Central memory CD4-positive, alpha-beta T cell (primary cell): Measurements from ENCODE around the gene WBP4.
A peak's percentile ranks its signal among the peaks of the same experiment; 100 is the strongest.

Experiments
- DNase-seq: peaks from one replicate; pipeline ENCODE4 v3.0.0; 2022

Gene WBP4

DNA sequence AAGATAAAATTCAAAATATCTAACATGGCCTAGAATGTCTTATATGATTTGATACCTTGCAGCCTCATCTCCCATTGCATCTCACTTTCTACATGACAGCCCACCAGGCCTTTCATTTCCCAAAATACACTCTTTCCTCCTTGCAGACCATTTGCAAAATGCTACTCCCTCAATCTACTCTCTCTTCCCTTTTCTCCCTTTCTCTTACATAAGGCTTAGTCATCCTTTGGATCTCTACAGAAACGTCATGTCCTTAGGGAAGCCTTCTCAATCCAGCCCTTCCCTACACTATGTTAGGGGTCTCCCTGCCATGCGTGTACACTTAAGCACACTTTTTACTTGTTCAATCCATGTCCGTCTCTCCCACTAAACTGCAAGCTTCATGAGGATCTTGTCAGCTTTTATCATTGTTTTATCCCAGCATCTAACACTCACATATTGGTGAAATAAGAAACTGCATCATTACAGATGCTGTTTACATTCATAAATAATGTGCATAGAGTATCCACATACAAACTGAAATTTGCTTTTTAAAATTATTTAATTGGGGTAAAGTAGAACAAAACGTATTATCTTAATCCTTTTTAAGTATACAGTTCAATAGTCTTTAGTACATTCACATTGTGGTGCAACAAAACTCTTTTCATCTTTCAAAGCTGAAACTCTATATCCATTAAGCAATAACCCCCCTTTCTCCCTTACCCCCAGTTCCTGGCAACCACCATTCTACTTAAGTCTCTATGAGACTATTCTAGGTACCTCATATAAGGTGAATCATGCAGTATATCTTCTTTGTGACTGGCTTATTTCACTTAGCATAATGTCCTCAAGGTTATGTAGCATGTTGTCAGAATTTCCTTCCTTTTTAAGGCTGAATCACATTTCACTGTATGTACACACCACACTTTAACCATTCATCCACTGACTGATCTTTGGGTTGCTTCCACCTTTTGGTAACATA lies 11.5 kb upstream of the WBP4 start:
- DNase-seq, result no peak

DNA sequence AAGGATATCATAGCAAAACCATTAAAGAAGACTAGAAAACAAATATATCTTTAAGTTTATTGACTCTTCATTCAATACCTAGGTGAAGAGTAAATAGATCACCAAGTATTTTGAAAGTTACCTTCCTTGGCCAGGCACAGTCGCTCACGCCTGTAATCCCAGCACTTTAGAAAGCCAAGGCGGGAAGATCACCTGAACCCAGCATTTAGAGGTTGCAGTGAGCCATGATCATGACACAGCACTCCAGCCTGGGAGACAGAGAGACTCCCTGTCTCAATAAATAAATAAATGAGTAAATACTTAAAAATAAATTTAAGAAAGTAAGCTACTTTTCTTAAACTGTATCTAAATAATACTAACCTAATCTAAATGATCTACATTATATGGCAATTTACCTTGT lies 8.9 kb upstream of the WBP4 start:
- no peak for DNase-seq

DNA sequence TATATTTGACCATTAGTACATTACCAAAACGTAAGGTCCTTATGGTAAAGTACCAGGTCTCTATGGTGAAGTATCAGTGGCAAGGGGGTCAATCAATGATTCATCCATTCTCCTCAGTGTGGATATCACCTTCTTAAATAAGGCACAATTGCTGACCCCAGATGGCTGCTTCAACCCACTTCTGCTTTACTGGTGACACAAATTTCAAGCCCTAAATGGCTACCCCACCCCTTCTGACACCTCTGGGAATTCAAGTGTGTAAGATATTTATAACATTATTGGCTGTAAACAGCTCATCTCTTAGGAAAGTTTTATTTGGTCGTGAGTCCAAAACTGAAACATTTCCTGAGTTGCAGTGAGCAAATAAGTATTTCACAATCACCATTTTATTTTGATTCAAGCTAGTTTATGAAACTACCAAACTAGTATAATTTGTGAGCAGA lies 7.9 kb upstream of the WBP4 start:
- no peak for DNase-seq

DNA sequence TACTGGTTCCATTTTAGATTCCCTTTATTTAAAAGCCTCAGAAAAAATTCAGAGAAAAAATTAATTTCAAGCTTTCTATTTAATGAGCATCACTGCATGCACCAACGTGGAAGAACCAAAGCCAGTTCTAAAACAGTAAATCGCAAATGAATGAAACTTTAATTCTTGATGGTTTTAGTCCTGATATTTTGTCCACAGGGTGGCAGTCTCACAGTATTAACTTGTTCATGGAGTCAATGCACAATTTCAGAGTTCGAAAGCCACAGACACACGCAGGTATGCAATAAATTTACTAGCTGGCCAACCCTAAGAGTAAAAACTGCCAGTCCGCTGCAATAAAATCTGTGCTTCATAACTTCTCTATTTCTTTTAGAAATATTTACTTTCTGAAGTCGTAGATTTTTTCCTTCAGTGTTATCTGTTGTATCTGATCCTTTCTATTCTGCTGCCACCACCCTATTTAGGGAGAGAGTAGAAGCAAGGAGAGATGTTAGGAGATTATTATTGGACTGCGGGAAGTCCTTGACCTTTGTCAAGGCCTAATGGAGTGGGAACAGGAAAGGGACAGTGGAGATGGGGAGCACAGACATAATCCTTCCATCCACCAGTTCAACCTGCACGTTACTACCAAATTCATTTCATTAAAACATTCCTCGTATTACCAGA lies 7.0 kb upstream of the WBP4 start:
- peak; percentile 48 for DNase-seq

DNA sequence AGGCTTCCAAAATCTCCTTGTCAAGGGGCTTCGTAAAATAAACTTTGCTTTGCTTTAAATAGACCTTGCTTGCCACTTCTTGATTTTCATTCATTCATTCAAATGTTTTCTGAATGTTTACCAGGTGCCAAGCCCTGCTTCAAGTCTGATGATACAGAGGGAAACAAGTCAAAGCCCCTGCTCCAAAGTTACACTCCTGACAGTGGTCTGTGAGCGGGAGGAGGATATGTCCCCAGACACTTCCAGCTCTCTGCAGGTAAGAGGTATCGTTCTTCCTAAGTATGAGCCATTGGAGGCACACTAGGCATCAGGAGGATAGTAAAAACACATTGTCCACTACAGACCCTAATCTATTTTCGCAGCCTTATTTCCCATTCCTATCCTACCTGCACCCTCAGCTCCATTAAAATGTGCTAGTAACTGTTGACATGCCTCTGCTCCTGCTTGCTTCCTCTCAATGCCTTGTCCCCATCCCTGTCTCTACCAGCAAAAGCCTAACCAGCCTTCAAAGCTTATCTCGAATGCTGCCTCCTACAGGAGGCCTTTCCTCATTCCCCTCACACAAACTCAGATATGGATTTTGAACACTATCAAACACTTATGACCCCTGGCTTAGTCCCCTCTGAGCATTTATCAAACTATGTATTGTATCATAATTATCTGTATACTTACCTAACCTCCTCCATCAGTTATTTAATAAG lies 6.2 kb upstream of the WBP4 start:
- no peak for DNase-seq

DNA sequence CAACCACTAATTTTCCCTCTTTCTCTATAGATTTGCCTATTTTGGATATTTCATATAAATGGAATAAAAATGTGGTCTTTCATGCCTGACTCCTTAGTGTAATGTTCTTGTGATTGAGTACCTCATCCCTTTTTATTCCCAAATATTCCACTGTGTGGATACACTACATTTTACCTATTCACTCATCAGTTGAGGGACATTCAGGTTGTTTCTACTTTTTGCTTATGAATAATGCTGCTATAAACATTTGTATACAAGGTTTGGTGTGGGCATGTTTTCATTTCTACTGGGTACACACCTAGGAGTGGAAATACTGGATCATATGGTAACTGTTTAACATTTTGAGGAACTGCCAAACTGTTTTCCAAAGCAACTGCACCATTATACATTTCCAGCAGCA lies 5.1 kb upstream of the WBP4 start:
- DNase-seq, result no peak

DNA sequence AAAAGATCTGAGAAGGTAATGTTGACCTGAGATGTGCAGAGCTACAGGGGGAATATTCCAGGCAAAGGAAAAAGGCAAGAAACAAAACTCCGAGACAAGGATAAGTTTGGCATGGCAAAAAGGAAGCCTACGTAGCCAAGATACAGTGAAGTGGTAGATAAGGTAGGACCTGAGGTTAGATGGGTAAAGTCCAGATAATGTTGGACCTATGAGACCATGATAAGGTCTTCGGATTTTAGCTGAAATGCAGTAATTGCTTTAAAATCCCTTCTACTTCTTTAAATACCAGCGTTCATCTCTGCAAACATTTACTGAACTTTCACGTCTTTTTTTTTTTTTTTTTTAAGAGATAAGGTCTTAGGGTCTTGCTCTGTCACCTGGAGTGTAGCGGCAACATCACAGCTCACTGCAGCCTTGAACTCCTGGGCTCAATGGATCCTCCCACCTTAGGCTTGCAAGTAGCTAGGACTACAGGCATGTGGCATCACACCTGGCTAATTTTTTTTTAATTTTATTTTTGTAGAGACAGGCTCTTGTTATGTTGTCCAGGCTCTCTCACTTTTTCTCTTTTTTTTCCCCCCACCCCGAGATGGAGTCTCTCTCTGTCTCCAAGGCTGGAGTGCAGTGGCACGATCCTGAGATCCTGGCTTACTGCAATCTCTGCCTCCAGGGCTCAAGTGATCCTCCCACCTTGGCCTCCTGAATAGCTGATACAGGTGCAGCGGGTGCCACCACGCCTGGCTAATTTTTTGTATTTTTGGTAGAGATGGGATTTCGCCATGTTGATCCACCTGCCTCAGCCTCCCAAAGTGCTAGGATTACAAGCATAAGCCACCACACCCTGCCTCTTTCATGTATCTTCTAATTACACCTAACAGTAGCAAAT lies 4.2 kb upstream of the WBP4 start:
- no peak for DNase-seq

DNA sequence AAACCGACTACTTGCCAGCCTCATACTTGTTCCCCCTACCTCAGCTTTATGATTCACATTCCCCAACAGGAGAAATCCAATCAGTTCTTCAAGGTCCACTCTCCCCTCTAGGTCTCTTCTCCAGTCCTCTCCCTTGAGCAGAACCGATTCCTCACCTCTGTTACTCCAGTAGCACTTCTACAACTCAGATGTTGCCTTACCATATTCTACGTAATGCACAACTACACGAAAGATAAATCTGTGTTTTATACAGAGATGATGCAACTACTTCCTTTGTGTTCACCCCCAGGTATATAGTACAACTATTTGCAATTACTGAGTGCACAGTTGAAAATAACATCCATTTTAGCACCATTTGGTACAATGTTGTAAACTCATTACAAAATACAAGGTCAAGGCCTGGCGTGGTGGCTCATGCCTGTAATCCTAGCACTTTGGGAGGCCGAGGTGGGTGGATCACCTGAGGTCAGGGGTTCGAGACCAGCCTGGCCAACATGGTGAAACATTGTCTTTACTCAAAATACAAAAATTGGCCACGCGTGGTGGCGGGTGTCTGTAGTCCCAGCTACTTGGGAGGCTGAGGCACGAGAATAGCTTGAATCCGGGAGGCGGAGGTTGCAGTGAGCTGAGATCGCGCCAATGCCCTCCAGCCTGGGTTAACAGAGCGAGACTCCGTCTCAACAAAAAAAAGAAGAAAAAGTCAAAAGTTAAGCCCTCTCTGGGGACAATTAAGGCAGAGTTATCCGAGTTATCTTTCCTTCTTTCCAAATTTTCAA lies 2.8 kb upstream of the WBP4 start:
- no peak for DNase-seq

DNA sequence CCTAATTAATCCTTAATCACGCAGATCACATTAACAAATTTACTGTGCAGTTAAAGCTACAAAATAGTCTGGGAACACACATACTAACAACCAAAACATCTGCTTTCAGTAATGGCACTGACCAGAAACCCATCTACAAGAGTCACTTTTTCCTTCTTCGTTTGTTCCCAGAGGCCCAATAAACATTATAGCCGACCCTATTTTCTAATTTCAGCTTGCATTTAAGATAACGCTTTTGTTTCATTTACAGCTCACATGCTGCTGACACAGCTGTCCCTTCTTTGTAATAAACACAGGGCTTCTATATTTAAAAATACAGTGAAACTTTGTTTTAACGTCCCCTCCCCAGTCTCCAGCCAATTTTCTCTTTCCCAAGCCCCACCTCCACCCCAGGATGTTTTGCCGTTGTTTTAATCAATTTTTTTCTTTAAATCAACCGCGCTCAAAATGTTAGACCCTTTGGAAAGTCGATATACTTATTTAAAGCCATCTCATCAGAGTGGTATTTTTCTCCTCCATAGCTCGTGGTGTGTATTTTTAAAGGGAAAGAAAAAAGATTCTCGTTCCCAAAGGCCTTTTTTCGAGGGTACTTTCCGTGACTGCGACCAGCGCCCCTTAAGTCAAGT lies 1.7 kb upstream of the WBP4 start:
- DNase-seq, result no peak

DNA sequence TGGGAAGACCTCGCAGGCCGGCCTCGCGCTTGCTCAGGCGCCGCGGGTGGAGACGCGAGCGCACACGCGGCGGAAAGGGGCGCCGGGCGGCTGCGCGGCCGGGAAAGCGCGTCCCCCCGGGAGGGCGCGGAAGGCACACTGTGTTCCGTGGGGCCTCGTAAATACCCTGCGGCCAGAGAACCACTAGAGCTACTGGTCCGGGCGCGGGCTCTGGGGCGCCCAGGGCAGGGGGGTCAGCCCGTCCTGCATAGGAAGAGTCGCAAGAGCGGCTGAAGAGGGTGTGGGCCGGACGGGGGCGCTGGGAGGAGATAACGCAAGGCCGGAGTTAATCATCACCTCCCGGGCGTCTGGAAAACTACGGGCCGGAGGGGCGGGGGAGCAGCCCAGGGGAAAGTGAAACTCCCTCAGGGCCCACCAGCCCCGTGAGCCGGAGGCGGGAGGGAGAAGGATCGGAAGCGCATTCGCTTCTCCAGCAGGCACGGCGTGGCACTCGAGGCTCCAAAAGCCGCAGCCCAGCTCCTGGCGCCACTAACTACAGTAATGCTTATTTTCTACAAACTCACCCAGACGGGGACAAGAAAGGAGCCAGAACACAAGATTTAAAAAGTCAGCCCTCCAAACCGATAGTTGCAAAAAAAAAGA lies 1.1 kb upstream of the WBP4 start:
- DNase-seq, result no peak

DNA sequence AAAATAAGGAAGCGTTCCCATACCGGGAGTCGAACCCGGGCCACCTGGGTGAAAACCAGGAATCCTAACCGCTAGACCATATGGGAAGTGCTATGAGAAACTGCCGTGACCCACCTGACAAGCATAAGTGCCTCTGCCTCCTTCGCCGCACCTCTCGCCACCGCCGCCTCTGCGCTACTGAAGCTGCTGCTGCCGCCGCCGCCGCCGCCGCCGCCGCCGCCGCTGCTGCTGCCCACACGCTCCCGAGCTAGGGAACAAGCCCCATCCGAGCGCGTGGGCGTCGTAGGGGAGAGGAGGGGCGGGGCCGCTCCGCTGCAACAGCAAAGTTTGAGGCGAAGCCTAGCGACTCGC lies 610 bp upstream of the WBP4 start:
- peak; percentile 83 for DNase-seq

DNA sequence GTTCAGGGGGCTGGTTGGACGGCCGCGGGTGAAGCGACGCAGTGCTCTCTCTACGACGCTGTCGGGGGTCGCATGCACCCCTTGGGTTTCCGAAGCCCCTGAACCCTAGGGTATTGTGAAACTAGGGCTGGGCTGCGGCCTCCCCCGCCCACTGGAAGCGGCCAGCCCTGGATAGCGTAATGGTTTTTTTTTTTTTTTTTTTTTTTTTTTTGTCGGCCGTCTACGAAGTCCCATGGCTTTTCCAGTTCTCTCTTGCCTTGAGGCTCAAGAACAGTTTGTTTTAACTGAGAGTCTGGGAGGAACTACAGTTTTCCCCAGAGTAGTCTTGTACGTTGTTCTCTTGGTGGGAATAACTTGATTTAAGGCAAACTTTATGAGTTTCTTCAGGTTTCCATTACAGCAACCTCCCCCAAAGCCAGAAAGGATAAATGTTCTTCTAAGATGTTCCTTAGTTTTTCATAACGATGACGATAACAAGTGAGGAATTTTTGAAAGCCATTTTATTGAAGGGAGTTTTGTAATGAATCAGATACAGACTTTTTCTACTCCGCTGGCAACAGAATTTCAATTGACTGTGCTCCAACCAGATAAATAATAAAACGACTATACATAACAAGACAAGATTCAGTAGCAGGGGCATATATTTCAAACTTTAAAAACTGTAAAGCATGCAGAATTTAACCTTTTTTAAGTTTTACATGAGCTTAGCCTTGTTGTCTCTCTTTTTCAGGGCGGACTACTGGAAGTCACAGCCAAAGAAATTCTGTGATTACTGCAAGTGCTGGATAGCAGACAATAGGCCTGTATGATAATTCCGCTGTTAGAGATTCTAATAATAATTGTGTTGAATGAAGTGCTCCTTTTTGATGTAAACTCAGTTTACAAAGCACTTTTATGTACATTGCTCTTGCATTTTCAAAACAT lies 867 bp downstream of the WBP4 start:
- no peak for DNase-seq

DNA sequence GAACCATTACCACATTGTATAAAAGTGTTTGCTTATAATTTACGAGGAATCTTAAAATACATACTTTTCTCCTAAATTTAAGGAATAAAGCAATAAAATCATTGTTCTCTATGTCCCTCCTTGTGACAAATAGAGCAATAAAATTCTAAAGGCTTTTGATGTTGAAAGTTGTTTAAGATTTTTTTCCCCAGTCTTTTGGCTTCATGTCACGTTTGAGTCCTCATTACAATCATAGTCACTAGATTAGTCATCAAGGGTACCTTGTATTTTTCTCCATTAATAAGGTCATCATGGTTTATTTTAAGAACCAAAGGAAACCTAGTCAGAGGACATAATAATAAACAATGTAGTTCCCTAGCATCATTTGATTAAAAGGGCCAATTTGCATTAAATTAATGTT lies 3.2 kb downstream of the WBP4 start:
- DNase-seq, result no peak

DNA sequence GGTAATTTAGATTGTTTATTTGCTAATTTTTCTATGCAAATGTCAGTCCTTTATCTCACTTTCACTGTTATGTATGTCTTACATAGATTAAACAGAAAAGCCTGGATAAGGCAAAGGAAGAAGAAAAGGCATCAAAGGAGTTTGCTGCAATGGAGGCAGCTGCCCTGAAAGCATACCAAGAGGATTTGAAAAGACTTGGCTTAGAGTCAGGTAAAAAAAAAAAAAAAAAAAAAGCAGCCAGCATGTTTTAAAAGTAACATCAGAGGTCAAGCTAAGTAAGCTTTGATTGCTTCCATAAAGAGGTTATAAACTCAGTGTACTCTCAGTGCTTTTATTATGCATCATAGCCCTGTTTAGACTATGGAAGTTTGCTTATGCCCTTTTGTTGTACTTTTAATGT lies 3.8 kb downstream of the WBP4 start:
- DNase-seq, result no peak

DNA sequence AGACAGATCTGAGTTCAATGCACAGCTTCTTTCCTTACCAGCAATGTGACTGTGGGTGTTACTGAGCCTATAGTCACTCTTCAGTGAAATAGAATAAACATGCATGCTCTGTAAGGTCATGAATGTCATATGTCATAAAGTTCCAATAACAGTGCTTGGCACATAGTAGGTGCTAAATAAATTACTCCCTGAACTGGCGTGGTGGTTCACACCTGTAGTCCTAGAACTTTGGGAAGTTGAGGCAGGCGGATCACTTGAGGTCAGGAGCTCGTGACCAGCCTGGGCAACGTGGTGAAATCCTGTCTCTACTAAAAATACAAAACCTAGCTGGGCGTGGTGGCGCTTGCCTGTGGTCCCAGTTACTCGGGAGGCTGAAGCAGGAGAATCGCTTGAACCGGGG lies 13.2 kb downstream of the WBP4 start:
- DNase-seq, result no peak

DNA sequence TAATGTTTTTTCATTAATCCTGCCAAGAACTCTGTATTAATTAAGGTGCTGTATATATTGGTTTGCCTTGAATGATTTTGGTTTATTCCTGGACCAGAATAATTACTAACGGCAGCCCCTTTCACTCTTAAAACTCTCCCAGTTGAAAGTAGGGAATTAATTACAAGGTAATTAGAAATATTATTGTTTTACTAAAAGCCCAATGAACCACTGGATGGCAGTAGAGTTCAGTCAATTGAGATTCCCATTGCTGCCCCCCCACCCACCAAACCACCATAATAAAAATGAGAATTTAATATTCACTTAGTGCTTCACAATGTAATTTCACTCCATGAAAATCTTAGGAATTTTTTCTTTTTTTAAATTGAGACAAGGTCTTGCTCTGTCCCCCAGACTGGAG lies 13.7 kb downstream of the WBP4 start:
- peak; percentile 34 for DNase-seq

DNA sequence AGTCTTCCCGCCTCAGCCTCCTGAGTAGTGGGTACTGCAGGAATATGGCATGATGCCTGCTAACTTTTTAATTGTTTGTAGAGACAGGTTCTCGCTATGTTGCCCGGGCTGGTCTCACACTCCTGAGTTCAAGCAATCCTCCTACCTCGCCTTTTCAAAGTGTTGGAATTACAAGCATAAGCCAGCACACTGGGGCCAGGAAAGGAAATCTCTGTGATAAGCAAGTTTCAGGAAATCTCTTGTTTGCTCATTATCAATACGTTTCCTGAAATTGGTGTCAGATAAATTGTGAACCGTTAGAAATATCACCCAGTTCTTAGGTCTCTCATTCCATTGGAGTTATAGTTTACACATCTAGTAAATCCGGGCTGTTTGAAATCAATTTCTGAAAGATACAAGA lies 14.2 kb downstream of the WBP4 start:
- no peak for DNase-seq

DNA sequence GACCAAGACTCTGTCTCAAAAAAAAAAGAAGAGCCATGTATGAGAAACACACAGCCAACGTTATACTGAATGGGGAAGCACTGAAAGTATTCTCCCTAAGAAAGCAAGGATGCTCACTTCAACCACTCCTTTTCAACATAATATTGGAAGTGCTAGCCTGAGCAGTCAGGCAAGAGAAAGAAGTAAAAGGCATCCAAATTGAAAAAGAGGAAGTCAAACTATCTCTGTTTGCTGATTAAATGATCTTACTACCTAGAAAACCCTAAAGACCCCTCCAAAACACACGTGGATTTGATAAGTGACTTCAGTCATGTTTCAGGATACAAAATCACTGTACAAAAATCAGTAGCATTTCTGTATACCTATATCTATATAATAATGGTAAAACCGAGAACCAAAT lies 16.2 kb downstream of the WBP4 start:
- no peak for DNase-seq

DNA sequence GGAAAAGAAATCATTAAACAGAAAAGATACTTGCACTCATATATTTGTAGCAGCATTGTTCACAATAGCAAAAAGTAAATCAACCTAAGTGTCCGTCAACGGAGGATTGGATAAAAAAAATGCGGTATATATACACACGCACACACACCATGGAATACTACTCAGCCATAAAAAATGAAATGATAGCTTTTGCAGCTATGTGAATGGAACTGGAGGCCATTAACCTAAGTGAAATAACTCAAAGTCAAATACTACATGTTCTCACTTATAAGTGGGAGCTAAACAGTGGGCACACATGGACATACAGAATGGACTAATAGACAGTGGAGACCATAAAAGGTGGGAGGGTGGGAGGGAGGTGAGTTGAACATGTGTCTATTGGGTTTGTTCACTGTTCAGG lies 18.4 kb downstream of the WBP4 start:
- no peak for DNase-seq
